Measurements from ENCODE around the gene GALNT2.

Gene GALNT2

GRCh38 chr1:230029244-230029941 lies 37.6 kb upstream of the GALNT2 start:
- H3K27ac ChIP-seq, result no peak overlapping the region
- no peak for TF ChIP-seq CTCF (conservative IDR thresholded peaks at IDR 0.05)

- TF ChIP-seq CTCF (conservative IDR thresholded peaks at IDR 0.05), result no peak
- H3K27ac ChIP-seq, result no peak overlapping the region
These were observed 36.8 kb upstream of the GALNT2 start for GRCh38 chr1:230030122-230030821.

- H3K27ac ChIP-seq, result no peak overlapping the region
- TF ChIP-seq CTCF (conservative IDR thresholded peaks at IDR 0.05), result no peak
These were observed 35.9 kb upstream of the GALNT2 start for GRCh38 chr1:230031131-230031530.

DNA sequence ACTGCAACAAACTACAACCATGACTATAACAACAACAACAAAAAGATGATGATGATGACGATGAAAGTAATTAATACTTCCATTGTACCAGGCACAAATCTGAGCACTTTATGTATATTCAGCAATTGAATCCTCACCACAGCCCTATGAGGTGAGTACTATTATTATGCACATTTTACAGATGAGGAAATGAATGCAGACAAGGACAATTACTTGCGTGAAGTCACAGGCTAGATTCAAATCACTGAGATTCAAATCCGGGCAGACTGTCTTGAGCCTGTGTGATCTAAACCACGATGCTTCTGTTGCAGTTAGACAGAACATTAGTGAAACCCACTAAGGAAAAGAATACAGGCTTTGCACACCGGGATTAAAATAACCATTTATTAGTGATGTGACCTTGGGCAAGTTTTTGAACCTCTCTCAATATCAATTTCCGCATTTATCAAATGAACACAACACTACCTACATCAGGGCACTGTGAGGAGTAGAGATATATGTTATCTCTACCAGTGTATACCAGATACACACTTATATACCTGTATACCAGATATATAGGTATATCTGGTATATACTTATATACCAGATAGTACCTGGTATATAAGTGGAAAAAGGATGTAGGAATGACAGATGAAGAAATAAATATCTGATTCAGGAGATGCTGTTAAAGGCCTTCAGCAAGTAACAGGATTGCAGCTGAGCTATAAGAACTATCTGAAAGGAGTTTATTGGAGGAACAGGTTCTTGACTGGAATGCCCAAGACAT lies 34.3 kb upstream of the GALNT2 start:
- H3K27ac ChIP-seq, result no peak overlapping the region
- no peak for TF ChIP-seq CTCF (conservative IDR thresholded peaks at IDR 0.05)

- H3K27ac ChIP-seq, result no peak overlapping the region
- TF ChIP-seq CTCF (conservative IDR thresholded peaks at IDR 0.05), result no peak
These were observed 29.8 kb upstream of the GALNT2 start for GRCh38 chr1:230037261-230037660.

DNA sequence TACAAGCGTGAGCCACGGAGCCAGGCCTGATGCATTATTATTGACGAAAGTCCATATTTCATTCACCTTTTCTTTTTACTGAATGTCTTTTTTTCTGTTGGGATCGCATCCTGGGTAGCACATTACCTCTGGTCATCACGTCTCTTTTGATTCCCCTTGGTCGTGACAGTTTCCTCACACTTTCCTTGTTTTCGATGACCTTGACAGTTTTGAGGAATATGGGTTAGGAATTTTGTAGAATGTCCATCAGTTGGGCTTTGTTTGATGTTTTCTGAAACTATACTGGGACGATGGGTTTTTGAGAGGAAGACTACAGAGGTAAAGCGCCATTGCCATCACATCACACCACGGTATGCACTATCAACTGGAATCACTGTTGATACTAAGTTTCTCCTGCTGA lies 26.6 kb upstream of the GALNT2 start:
- TF ChIP-seq CTCF (conservative IDR thresholded peaks at IDR 0.05), result no peak
- no peak overlapping the region for H3K27ac ChIP-seq

DNA sequence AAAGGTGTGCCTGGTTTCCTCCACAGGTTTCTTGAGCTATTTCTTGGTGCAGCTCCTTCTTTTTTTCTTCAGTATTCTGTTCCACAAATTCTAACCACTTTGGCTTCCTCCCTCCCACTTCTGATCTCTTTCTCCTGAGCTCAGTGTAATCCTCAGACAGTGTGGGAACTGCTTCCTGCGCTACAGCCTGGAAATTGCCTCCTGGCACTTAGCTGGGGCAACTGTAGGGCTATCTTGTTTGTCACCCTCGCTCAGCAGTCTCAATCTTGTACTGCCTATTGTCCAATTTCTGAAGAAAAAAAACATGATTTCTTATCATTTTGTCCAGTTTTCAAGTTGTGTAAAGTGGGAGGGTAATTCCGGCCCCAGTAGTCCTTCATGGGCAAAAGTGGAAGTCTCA lies 24.0 kb upstream of the GALNT2 start:
- TF ChIP-seq CTCF (conservative IDR thresholded peaks at IDR 0.05), result no peak

More for the DNA sequence above, 24.0 kb upstream of the GALNT2 start:
- no peak overlapping the region for H3K27ac ChIP-seq
